ENCODE results near the gene SEMA6C. TPM values are rescaled to one million over a fixed set of nuclear protein-coding genes. Genes with fewer than 3 reads are reported as not detected.

Gene SEMA6C
- total RNA-seq, 1 donor from 2014 or later: 37.1 TPM

- TF ChIP-seq CTCF (conservative IDR thresholded peaks at IDR 0.05): no peak
- Mint-ChIP-seq H3K9me3 (no peaks in the 10 kb centered on the region), H3K36me3 (peaks cover 17% of the 10 kb centered on the region), H3K27ac (peak overlapping the region; percentile 98), H3K27me3 (peaks cover 4% of the 10 kb centered on the region), H3K4me1 (ENCODE audit: unreplicated experiment) (peaks cover 26% of the 10 kb centered on the region), H3K4me3 (peak overlapping the region; percentile 97)
- DNase-seq (ENCODE audit: extremely low spot score, unreplicated experiment): no peak
These were observed 18.9 kb upstream of the SEMA6C start for GRCh38 chr1:151165281-151165737.

- Mint-ChIP-seq H3K9me3 (no peaks in the 10 kb centered on the region), H3K4me3 (peak overlapping the region; percentile 97), H3K36me3 (peaks cover 17% of the 10 kb centered on the region), H3K27ac (peak overlapping the region; percentile 98), H3K4me1 (ENCODE audit: unreplicated experiment) (peaks cover 26% of the 10 kb centered on the region), H3K27me3 (peaks cover 4% of the 10 kb centered on the region)
- no peak for DNase-seq (ENCODE audit: extremely low spot score, unreplicated experiment)
- no peak for TF ChIP-seq CTCF (conservative IDR thresholded peaks at IDR 0.05)
These were observed 18.4 kb upstream of the SEMA6C start for GRCh38 chr1:151164732-151165280.

- no peak for DNase-seq (ENCODE audit: extremely low spot score, unreplicated experiment)
- Mint-ChIP-seq H3K4me3 (no peak overlapping the region), H3K27me3 (no peaks in the 10 kb centered on the region), H3K27ac (no peak overlapping the region), H3K36me3 (peaks cover 14% of the 10 kb centered on the region), H3K9me3 (no peaks in the 10 kb centered on the region), H3K4me1 (ENCODE audit: unreplicated experiment) (peaks cover 2% of the 10 kb centered on the region)
- no peak for TF ChIP-seq CTCF (conservative IDR thresholded peaks at IDR 0.05)
These were observed 12.9 kb upstream of the SEMA6C start for GRCh38 chr1:151159373-151159772.

GRCh38 chr1:151158751-151159251 is 12.4 kb upstream of the SEMA6C start:
- Mint-ChIP-seq H3K27ac (no peak overlapping the region), H3K9me3 (no peaks in the 10 kb centered on the region), H3K36me3 (peaks cover 14% of the 10 kb centered on the region), H3K4me1 (ENCODE audit: unreplicated experiment) (no peaks in the 10 kb centered on the region), H3K27me3 (no peaks in the 10 kb centered on the region), H3K4me3 (no peak overlapping the region)
- no peak for TF ChIP-seq CTCF (conservative IDR thresholded peaks at IDR 0.05)
- DNase-seq (ENCODE audit: extremely low spot score, unreplicated experiment): no peak

GRCh38 chr1:151158326-151158725 is 11.9 kb upstream of the SEMA6C start:
- H3K4me1 Mint-ChIP-seq (ENCODE audit: unreplicated experiment): no peaks in the 10 kb centered on the region
- no peaks in the 10 kb centered on the region for H3K27me3 Mint-ChIP-seq
- H3K36me3 Mint-ChIP-seq: peaks cover 14% of the 10 kb centered on the region
- no peak for TF ChIP-seq CTCF (conservative IDR thresholded peaks at IDR 0.05)
- no peaks in the 10 kb centered on the region for H3K9me3 Mint-ChIP-seq
- H3K27ac Mint-ChIP-seq: no peak overlapping the region
- H3K4me3 Mint-ChIP-seq: no peak overlapping the region
- no peak for DNase-seq (ENCODE audit: extremely low spot score, unreplicated experiment)
